Umbilical cord (tissue), 2 donors: ENCODE data around the gene ZSCAN21. TPM values are rescaled to one million over a fixed set of nuclear protein-coding genes. Genes with fewer than 3 reads are reported as not detected.
A peak's percentile ranks its signal among the peaks of the same experiment; 100 is the strongest.

Source experiments
- DNase-seq: peaks from one replicate; pipeline ENCODE4 v3.0.0-alpha.2; 2015; ENCODE audit warnings: low spot score
- total RNA-seq: library from RNA; depleted of rRNA; stranded (reverse); fragments of >200 nt; gene quantifications from one replicate; pipeline ENCODE4 v1.2.3, GENCODE V29; 2014; ENCODE audit warnings: low replicate concordance; ENCODE audit not compliant: insufficient read depth

The ZSCAN21 gene
- total RNA-seq, 1 donor from 2014 or later, result 7.0 TPM

GRCh38 chr7:100027197-100027596, 22.4 kb upstream of the ZSCAN21 start:
- no peak for DNase-seq

GRCh38 chr7:100029596-100029995, 20.0 kb upstream of the ZSCAN21 start:
- DNase-seq, result peak; percentile 51

GRCh38 chr7:100033526-100033925, 16.0 kb upstream of the ZSCAN21 start:
- DNase-seq, result no peak

GRCh38 chr7:100034871-100035510, 14.6 kb upstream of the ZSCAN21 start:
- DNase-seq, result peak; percentile 28

GRCh38 chr7:100035876-100036275, 13.7 kb upstream of the ZSCAN21 start:
- DNase-seq, result no peak

- no peak for DNase-seq
Measured at GRCh38 chr7:100038326-100038725, 11.2 kb upstream of the ZSCAN21 start.

GRCh38 chr7:100040575-100040974, 9.0 kb upstream of the ZSCAN21 start:
- DNase-seq, result no peak

GRCh38 chr7:100044718-100045117, 4.9 kb upstream of the ZSCAN21 start:
- no peak for DNase-seq

GRCh38 chr7:100048680-100049079, 894 bp upstream of the ZSCAN21 start:
- DNase-seq, result no peak

GRCh38 chr7:100051611-100052010, 2.0 kb downstream of the ZSCAN21 start:
- DNase-seq, result no peak

- DNase-seq, result peak; percentile 71
Measured at GRCh38 chr7:100053215-100053614, 3.6 kb downstream of the ZSCAN21 start.

- no peak for DNase-seq
Measured at GRCh38 chr7:100057006-100057405, 7.4 kb downstream of the ZSCAN21 start.

GRCh38 chr7:100059251-100059739, 9.7 kb downstream of the ZSCAN21 start:
- no peak for DNase-seq

- DNase-seq, result no peak
Measured at GRCh38 chr7:100061518-100062193, 12.1 kb downstream of the ZSCAN21 start.

GRCh38 chr7:100063376-100063775, 13.8 kb downstream of the ZSCAN21 start:
- no peak for DNase-seq

GRCh38 chr7:100064162-100064561, 14.6 kb downstream of the ZSCAN21 start:
- no peak for DNase-seq

GRCh38 chr7:100065452-100066186, 16.0 kb downstream of the ZSCAN21 start:
- peak; percentile 95 for DNase-seq

GRCh38 chr7:100066953-100067352, 17.4 kb downstream of the ZSCAN21 start:
- no peak for DNase-seq

- no peak for DNase-seq
Measured at GRCh38 chr7:100069991-100070390, 20.4 kb downstream of the ZSCAN21 start.

GRCh38 chr7:100071018-100071723, 21.6 kb downstream of the ZSCAN21 start:
- DNase-seq, result no peak

GRCh38 chr7:100072462-100072861, 22.9 kb downstream of the ZSCAN21 start:
- DNase-seq, result no peak

GRCh38 chr7:100074841-100075240, 25.3 kb downstream of the ZSCAN21 start:
- DNase-seq, result no peak
